HepG2 (cell line): ENCODE results near the gene RAB40C. TPM values are rescaled to one million over a fixed set of nuclear protein-coding genes. Genes with fewer than 3 reads are reported as not detected.

Experiments used
- FLYWCH1 ChIP-seq: sonication (generic); formaldehyde crosslinking; IDR thresholded peaks from 2 replicates; pipeline ENCODE4 v1.8.1; 2023; ENCODE audit warnings: mild to moderate bottlenecking, missing genetic modification reagents
- HOXA5 ChIP-seq: sonication (generic); formaldehyde crosslinking; IDR thresholded peaks from 2 replicates; pipeline ENCODE4 v1.4.0; 2020; ENCODE audit warnings: missing genetic modification reagents
- IRX3 ChIP-seq: sonication (generic); formaldehyde crosslinking; IDR thresholded peaks from 2 replicates; pipeline ENCODE4 v1.8.1; 2023; ENCODE audit warnings: mild to moderate bottlenecking, low read depth, missing genetic modification reagents, borderline replicate concordance
- JARID2 ChIP-seq: sonication (generic); formaldehyde crosslinking; IDR thresholded peaks from 2 replicates; pipeline ENCODE4 v1.8.1; 2023; ENCODE audit warnings: missing genetic modification reagents, inconsistent platforms; ENCODE audit not compliant: insufficient replicate concordance
- NFIB ChIP-seq: sonication (generic); formaldehyde crosslinking; IDR thresholded peaks from 2 replicates; pipeline ENCODE4 v1.9.0; 2021; ENCODE audit warnings: missing genetic modification reagents, mild to moderate bottlenecking, borderline replicate concordance
- ZNF83 ChIP-seq: sonication (generic); formaldehyde crosslinking; IDR thresholded peaks from 2 replicates; pipeline ENCODE4 v1.4.0; 2020; ENCODE audit warnings: missing genetic modification reagents, mild to moderate bottlenecking, borderline replicate concordance
- ZSCAN21 ChIP-seq: sonication (generic); formaldehyde crosslinking; IDR thresholded peaks from 2 replicates; pipeline ENCODE4 v1.8.0; 2022; ENCODE audit warnings: mild to moderate bottlenecking, missing genetic modification reagents, moderate library complexity, borderline replicate concordance
- ZZZ3 ChIP-seq: sonication (generic); formaldehyde crosslinking; IDR thresholded peaks from 2 replicates; pipeline ENCODE4 v1.4.0; 2020; ENCODE audit warnings: missing genetic modification reagents, mild to moderate bottlenecking, borderline replicate concordance
- polyA plus RNA-seq, 8 experiments: library from polyadenylated mRNA; depleted of rRNA in 3 of 8; stranded (reverse) in 7 of 8; unstranded in 1 of 8; fragments of >200 nt; fragmentation: Illumina TruSeq in 4 of 8; extraction: Trizol in 4 of 8; gene quantifications; 2 replicates each; pipeline versions ENCODE4 v1.2.1 to v1.2.3, GENCODE V29; 2011 to 2016; ENCODE audit warnings: low read depth in 4 of 8, missing spikeins in 1 of 8, mixed read lengths in 1 of 8; ENCODE audit not compliant: insufficient read depth in 1 of 8
- total RNA-seq, 5 experiments: library from RNA; depleted of rRNA; stranded (reverse); fragments of >200 nt; fragmentation: Illumina TruSeq; extraction: Trizol; gene quantifications; 2 replicates each; pipeline ENCODE4 v1.2.3, GENCODE V29; 2016; ENCODE audit warnings: low read depth in 1 of 5
- TF ChIP-seq, protein P1 (sequence below): IDR thresholded peaks from 2 replicates; pipeline ENCODE4 v1.6.1; 2016; ENCODE audit warnings: missing compliant biosample characterization, missing genetic modification reagents, borderline replicate concordance
- TF ChIP-seq, protein P2 (sequence below): IDR thresholded peaks from 2 replicates; pipeline ENCODE4 v1.6.1; 2016; ENCODE audit warnings: low read depth, control low read depth
- TF ChIP-seq, protein P3 (sequence below): sonication (generic); formaldehyde crosslinking; IDR thresholded peaks from 2 replicates; pipeline ENCODE4 v1.5.0; 2020; ENCODE audit warnings: mild to moderate bottlenecking, missing genetic modification reagents
- TF ChIP-seq, protein P4 (sequence below): sonication (generic); formaldehyde crosslinking; IDR thresholded peaks from 2 replicates; pipeline ENCODE4 v1.4.0; 2020; ENCODE audit warnings: missing genetic modification reagents
- TF ChIP-seq, protein P5 (sequence below): IDR thresholded peaks from 2 replicates; pipeline ENCODE4 v1.6.1; 2018; ENCODE audit warnings: missing genetic modification reagents
- TF ChIP-seq, protein P6 (sequence below): IDR thresholded peaks from 2 replicates; pipeline ENCODE4 v1.6.1; 2016; ENCODE audit warnings: mild to moderate bottlenecking, missing biosample characterization, missing genetic modification reagents

RAB40C gene
- total and polyA plus RNA-seq, 2 of the 13 experiments (the other 11 are each of a cell fraction or from before 2014, with no cell fraction given): 7.7 to 11.5 TPM

DNA sequence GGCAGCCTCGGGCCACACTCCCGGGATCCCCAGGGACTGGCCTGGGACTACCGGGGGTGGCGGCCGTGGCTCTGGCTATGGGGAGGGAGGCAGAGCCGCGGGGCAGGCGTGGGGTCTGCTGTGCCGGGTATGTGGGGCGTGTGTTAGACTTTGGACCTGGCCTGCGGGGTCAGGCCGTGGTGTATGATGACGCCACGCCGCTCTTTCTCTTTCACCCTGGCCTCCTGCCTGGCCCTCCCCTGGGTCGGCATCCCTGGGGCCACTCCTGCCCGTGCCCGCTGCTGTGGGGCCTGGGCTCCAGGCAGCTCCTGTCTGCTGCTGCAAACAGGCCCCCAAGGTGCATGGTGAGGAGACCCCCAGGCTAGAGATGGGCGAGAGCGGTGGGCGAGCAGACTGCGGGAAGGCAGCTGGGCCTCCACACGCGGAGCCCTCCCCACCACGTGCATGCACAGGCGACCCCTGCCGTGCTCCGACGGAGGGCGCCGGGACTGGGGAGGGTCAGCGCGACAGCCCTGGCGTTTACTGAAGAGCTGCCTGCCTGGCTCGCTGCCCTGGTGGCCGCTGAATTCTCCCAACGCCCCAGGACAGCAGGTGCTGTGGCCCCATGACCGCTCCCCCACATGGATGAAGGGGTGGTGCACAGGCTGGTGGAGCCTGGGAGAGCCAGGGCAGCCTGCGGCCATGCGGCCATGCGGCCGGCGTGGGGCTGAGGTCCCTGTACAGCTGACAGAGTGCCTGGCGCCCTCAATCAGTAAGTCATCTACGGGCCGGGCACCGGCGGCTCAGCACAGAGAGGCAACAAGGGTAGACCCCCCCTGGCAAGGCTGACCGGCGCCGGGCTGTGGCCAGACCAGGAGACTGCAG is 46.3 kb upstream of the RAB40C start (continued):
- TF ChIP-seq, protein P1, sequence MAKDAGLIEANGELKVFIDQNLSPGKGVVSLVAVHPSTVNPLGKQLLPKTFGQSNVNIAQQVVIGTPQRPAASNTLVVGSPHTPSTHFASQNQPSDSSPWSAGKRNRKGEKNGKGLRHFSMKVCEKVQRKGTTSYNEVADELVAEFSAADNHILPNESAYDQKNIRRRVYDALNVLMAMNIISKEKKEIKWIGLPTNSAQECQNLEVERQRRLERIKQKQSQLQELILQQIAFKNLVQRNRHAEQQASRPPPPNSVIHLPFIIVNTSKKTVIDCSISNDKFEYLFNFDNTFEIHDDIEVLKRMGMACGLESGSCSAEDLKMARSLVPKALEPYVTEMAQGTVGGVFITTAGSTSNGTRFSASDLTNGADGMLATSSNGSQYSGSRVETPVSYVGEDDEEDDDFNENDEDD (CRISPR knock-in tag): 0 out of 2 replicates have a peak, but pooled peaks have one; percentile 18
- TF ChIP-seq, protein P2, sequence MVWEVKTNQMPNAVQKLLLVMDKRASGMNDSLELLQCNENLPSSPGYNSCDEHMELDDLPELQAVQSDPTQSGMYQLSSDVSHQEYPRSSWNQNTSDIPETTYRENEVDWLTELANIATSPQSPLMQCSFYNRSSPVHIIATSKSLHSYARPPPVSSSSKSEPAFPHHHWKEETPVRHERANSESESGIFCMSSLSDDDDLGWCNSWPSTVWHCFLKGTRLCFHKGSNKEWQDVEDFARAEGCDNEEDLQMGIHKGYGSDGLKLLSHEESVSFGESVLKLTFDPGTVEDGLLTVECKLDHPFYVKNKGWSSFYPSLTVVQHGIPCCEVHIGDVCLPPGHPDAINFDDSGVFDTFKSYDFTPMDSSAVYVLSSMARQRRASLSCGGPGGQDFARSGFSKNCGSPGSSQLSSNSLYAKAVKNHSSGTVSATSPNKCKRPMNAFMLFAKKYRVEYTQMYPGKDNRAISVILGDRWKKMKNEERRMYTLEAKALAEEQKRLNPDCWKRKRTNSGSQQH (CRISPR knock-in tag): no peak
- TF ChIP-seq FLYWCH1 (CRISPR knock-in tag) (no peak), HOXA5 (CRISPR knock-in tag) (no peak), ZZZ3 (CRISPR knock-in tag) (no peak), ZNF83 (CRISPR knock-in tag) (no peak), IRX3 (CRISPR knock-in tag) (no peak), NFIB (CRISPR knock-in tag) (no peak), JARID2 (CRISPR knock-in tag) (peak; percentile 23), ZSCAN21 (CRISPR knock-in tag) (no peak; the same call in 1 of the 2 replicates)
- TF ChIP-seq, protein P3, sequence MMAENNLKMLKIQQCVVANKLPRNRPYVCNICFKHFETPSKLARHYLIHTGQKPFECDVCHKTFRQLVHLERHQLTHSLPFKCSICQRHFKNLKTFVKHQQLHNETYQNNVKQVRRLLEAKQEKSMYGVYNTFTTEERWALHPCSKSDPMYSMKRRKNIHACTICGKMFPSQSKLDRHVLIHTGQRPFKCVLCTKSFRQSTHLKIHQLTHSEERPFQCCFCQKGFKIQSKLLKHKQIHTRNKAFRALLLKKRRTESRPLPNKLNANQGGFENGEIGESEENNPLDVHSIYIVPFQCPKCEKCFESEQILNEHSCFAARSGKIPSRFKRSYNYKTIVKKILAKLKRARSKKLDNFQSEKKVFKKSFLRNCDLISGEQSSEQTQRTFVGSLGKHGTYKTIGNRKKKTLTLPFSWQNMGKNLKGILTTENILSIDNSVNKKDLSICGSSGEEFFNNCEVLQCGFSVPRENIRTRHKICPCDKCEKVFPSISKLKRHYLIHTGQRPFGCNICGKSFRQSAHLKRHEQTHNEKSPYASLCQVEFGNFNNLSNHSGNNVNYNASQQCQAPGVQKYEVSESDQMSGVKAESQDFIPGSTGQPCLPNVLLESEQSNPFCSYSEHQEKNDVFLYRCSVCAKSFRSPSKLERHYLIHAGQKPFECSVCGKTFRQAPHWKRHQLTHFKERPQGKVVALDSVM (CRISPR knock-in tag): peak; percentile 70; the same call in 1 of the 2 replicates
- TF ChIP-seq, protein P4, sequence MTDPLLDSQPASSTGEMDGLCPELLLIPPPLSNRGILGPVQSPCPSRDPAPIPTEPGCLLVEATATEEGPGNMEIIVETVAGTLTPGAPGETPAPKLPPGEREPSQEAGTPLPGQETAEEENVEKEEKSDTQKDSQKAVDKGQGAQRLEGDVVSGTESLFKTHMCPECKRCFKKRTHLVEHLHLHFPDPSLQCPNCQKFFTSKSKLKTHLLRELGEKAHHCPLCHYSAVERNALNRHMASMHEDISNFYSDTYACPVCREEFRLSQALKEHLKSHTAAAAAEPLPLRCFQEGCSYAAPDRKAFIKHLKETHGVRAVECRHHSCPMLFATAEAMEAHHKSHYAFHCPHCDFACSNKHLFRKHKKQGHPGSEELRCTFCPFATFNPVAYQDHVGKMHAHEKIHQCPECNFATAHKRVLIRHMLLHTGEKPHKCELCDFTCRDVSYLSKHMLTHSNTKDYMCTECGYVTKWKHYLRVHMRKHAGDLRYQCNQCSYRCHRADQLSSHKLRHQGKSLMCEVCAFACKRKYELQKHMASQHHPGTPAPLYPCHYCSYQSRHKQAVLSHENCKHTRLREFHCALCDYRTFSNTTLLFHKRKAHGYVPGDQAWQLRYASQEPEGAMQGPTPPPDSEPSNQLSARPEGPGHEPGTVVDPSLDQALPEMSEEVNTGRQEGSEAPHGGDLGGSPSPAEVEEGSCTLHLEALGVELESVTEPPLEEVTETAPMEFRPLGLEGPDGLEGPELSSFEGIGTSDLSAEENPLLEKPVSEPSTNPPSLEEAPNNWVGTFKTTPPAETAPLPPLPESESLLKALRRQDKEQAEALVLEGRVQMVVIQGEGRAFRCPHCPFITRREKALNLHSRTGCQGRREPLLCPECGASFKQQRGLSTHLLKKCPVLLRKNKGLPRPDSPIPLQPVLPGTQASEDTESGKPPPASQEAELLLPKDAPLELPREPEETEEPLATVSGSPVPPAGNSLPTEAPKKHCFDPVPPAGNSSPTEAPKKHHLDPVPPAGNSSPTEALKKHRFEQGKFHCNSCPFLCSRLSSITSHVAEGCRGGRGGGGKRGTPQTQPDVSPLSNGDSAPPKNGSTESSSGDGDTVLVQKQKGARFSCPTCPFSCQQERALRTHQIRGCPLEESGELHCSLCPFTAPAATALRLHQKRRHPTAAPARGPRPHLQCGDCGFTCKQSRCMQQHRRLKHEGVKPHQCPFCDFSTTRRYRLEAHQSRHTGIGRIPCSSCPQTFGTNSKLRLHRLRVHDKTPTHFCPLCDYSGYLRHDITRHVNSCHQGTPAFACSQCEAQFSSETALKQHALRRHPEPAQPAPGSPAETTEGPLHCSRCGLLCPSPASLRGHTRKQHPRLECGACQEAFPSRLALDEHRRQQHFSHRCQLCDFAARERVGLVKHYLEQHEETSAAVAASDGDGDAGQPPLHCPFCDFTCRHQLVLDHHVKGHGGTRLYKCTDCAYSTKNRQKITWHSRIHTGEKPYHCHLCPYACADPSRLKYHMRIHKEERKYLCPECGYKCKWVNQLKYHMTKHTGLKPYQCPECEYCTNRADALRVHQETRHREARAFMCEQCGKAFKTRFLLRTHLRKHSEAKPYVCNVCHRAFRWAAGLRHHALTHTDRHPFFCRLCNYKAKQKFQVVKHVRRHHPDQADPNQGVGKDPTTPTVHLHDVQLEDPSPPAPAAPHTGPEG: no peak
- TF ChIP-seq, protein P5, sequence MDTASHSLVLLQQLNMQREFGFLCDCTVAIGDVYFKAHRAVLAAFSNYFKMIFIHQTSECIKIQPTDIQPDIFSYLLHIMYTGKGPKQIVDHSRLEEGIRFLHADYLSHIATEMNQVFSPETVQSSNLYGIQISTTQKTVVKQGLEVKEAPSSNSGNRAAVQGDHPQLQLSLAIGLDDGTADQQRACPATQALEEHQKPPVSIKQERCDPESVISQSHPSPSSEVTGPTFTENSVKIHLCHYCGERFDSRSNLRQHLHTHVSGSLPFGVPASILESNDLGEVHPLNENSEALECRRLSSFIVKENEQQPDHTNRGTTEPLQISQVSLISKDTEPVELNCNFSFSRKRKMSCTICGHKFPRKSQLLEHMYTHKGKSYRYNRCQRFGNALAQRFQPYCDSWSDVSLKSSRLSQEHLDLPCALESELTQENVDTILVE (CRISPR knock-in tag): no peak
- TF ChIP-seq, protein P6, sequence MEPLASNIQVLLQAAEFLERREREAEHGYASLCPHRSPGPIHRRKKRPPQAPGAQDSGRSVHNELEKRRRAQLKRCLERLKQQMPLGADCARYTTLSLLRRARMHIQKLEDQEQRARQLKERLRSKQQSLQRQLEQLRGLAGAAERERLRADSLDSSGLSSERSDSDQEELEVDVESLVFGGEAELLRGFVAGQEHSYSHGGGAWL (CRISPR knock-in tag): no peak
